Testis (tissue), 3 donors: ENCODE data around the gene CRHR1. TPM values are rescaled to one million over a fixed set of nuclear protein-coding genes. Genes with fewer than 3 reads are reported as not detected.

ENCODE experiments used
- DNase-seq: peaks from one replicate; pipeline ENCODE4 v3.0.0-alpha.2; 2019
- H3K27ac ChIP-seq, 2 donors: fragments of 200-600 bp; sonication (generic); one replicate each; pipeline ENCODE4 v1.5.1; 2019
- H3K27me3 ChIP-seq: fragments of 200-600 bp; sonication (generic); one replicate; pipeline ENCODE4 v1.5.1; 2019
- H3K36me3 ChIP-seq: fragments of 200-600 bp; sonication (generic); one replicate; pipeline ENCODE4 v1.5.1; 2017; ENCODE audit warnings: low read depth; ENCODE audit errors: missing control alignments
- H3K4me1 ChIP-seq: fragments of 200-600 bp; sonication (generic); one replicate; pipeline ENCODE4 v1.5.1; 2019
- H3K4me3 ChIP-seq, 2 donors: fragments of 200-600 bp; sonication (generic); one replicate each; pipeline ENCODE4 v1.5.1; 2017 to 2019
- H3K9me3 ChIP-seq: fragments of 200-600 bp; sonication (generic); one replicate; pipeline ENCODE4 v1.5.1; 2017
- POLR2A ChIP-seq: fragments of 450-650 bp; IDR thresholded peaks from one replicate; pipeline ENCODE4 v1.6.1; 2017; ENCODE audit warnings: antibody characterized with exemption, mild to moderate bottlenecking, moderate library complexity
- WGBS, 2 donors: methylation state at CpG; one replicate each; pipeline ENCODE4 v1.1.5; 2018; 5-methylcytosine and 5-hydroxymethylcytosine counted together
- intact Hi-C: fragments of 100-400 bp; cut with DNase I; formaldehyde crosslinking; loops from one replicate; pipeline ENCODE4 v1.15.1; 2023; ENCODE audit warnings: low total_unique reads
- polyA plus RNA-seq: library from polyadenylated mRNA; stranded (reverse); fragments of 350-450 nt; fragmentation: Illumina TruSeq; extraction: RNeasy Lipid Tissue Mini Kit (QIAGEN cat#74804); gene quantifications from one replicate; pipeline ENCODE4 v1.2.3, GENCODE V29; 2014; ENCODE audit warnings: low read depth, low replicate concordance; ENCODE audit not compliant: insufficient read depth
- total RNA-seq, 2 donors: library from RNA; depleted of rRNA; stranded (reverse); fragments of >200 nt; gene quantifications; one replicate each; pipeline ENCODE4 v1.2.3, GENCODE V29; 2016
- TF ChIP-seq, protein P1 (sequence below), 3 experiments: fragments of 450-650 bp in 2 of 3; fragments of 200-600 bp in 1 of 3; sonication (generic) in 1 of 3; IDR thresholded peaks; one replicate each; pipeline ENCODE4 v1.5.1; 2016 to 2019; ENCODE audit warnings: antibody characterized with exemption in 3 of 3, mild to moderate bottlenecking in 2 of 3, moderate library complexity in 1 of 3

CRHR1 gene
- total and polyA plus RNA-seq, 3 donors from 2014 or later = 0.55 to 1.9 (median 0.55) TPM

DNA sequence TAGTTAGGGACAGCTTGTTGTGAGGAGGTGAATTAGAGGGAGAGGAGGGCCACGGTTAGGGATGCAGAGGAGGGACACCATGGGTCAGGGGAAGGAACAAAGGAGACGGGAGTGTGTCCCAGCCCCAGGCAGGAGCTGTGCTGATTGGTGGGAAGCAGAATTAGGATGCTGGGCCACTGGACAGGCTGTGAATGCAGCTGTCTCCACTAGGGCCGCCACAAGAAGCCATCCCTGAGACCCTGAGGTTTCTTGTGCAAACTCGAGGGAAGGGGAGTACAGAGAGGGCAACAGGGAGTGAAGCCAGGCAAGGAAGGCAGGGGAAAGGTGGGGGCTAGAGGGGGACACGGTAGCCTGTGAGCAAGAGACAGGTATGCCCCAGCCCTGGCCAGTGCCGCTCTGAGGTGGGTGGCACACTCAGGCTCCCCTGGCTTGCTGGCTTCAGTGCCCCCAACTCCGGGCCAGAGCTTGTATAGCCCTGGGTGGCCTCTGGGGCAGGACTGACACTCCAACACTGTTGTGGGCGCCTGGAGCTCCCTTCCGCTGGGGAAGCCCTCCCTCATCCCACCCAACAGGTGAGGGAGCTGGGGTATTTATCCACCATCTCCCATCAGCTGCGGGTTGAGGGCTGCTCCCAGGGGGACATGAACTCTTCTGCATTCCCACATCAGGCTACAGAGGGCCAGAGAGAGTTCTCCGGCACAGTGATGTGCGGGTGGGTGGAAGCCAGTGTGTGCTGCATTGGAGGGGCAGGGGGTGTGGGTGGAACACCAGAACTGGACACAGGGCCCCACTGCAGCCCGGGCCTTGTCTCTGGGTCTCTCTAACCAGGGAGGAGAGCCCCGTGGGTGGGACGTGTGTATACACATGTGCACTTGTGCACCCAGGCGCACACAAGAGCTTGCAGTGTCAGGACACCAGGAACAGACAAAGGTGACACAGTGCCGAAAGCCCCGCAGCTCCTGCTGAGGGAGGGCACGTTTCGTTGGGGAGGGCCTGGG, 52.2 kb downstream of the CRHR1 start:
- Histone ChIP-seq H3K4me3 (no peak overlapping the region), H3K4me1 (no peaks in the 10 kb centered on the region), H3K27me3 (no peaks in the 10 kb centered on the region), H3K27ac (no peak overlapping the region), H3K36me3 (no peaks in the 10 kb centered on the region), H3K9me3 (no peaks in the 10 kb centered on the region)
- intact Hi-C loops = no loop called here
- TF ChIP-seq POLR2A = no peak
- TF ChIP-seq, protein P1, sequence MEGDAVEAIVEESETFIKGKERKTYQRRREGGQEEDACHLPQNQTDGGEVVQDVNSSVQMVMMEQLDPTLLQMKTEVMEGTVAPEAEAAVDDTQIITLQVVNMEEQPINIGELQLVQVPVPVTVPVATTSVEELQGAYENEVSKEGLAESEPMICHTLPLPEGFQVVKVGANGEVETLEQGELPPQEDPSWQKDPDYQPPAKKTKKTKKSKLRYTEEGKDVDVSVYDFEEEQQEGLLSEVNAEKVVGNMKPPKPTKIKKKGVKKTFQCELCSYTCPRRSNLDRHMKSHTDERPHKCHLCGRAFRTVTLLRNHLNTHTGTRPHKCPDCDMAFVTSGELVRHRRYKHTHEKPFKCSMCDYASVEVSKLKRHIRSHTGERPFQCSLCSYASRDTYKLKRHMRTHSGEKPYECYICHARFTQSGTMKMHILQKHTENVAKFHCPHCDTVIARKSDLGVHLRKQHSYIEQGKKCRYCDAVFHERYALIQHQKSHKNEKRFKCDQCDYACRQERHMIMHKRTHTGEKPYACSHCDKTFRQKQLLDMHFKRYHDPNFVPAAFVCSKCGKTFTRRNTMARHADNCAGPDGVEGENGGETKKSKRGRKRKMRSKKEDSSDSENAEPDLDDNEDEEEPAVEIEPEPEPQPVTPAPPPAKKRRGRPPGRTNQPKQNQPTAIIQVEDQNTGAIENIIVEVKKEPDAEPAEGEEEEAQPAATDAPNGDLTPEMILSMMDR (IDR thresholded peaks at IDR 0.05) = no peak
- 71 to 85% methylated on average over 18 to 20 of the region's 20 CpGs for WGBS, 2 donors
- DNase-seq = no peak

GRCh38 chr17:45837187-45837586, 53.1 kb downstream of the CRHR1 start:
- intact Hi-C loops = no loop called here
- WGBS, 2 donors = 70 to 73% methylated on average over 10 of the region's 10 CpGs
- Histone ChIP-seq H3K36me3 (no peaks in the 10 kb centered on the region), H3K27me3 (no peaks in the 10 kb centered on the region), H3K4me1 (no peaks in the 10 kb centered on the region), H3K9me3 (no peaks in the 10 kb centered on the region), H3K4me3 (no peak overlapping the region), H3K27ac (no peak overlapping the region)
- TF ChIP-seq, protein P1 (IDR thresholded peaks at IDR 0.05) = no peak
- TF ChIP-seq POLR2A = no peak
- DNase-seq = no peak

DNA sequence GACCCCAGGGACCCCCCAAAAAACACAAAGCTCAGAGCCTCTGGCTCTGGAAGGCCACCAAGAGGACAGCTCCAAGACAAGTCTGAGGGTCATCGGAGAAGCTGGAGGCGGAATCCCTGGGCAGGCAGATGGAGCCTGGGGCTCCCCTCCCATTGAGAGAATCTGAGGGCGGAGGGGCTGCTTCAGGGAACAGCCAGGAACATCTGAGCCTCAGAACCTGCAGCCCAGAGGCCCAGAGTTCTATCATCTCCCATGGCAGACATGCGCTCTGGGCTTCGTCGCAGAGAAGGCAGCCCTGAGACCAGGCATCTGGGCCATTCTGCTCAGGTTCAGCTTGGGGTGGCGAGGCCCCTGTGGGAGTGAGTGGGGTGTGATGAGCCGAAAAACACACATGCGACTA, 53.5 kb downstream of the CRHR1 start:
- no peaks in the 10 kb centered on the region for H3K9me3 ChIP-seq
- no peaks in the 10 kb centered on the region for H3K36me3 ChIP-seq
- intact Hi-C loops = no loop called here
- no peak overlapping the region for H3K27ac ChIP-seq
- no peaks in the 10 kb centered on the region for H3K4me1 ChIP-seq
- no peak for DNase-seq
- no peaks in the 10 kb centered on the region for H3K27me3 ChIP-seq
- H3K4me3 ChIP-seq = no peak overlapping the region
- 91 to 96% methylated on average over 9 of the region's 9 CpGs for WGBS, 2 donors
- TF ChIP-seq POLR2A = no peak
- TF ChIP-seq, protein P1 (IDR thresholded peaks at IDR 0.05) = no peak

DNA sequence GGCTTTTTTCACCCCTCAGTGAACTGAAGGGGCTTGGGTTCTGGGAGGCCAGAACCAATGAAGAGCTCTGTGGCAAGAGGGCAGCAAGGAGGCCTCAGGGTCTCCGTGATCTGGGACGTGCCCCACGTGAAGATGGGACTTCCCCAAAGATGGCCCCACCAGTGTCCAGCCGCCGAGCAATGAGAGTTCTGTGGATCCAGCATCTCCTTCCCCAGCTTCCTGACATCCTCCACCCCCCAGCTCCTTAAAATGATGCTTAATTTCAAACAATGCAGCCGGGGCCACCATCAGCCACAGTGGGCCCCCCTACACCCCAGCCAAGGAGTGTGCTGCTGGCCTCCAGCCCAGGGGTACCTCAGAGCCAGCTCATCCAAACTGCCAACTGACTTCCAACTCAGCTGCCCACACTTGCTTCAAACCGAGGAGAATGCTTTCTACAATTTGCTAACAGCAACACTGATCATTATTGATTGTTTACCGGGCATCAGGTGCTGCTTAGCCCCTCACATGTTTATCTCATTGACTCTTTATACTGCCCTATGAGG, 54.7 kb downstream of the CRHR1 start:
- WGBS, 2 donors = 80 to 87% methylated on average over 7 to 8 of the region's 8 CpGs
- no peak for DNase-seq
- H3K27ac ChIP-seq = no peak overlapping the region
- no peaks in the 10 kb centered on the region for H3K27me3 ChIP-seq
- H3K4me1 ChIP-seq = no peaks in the 10 kb centered on the region
- intact Hi-C loops = no loop called here
- H3K36me3 ChIP-seq = no peaks in the 10 kb centered on the region
- H3K4me3 ChIP-seq = no peak overlapping the region
- H3K9me3 ChIP-seq = no peaks in the 10 kb centered on the region
- TF ChIP-seq, protein P1 (IDR thresholded peaks at IDR 0.05) = no peak
- TF ChIP-seq POLR2A = no peak
